RWPE1 (cell line): ENCODE results near the gene NEK9.

Experiments used
- CTCF ChIA-PET: fragments of 350-600 bp; sonication (Branson Sonifier 250); formaldehyde crosslinking; extraction: SDS; loops from one replicate; lab custom pipeline; 2021; lab: Yijun Ruan, JAX
- POLR2A ChIA-PET: fragments of 400-600 bp; formaldehyde crosslinking; extraction: SDS; loops from one replicate; lab custom pipeline; 2020; ENCODE audit warnings: antibody characterized with exemption; ENCODE audit not compliant: low non-redundant PET; lab: Yijun Ruan, JAX
- DNase-seq: peaks from one replicate; pipeline ENCODE4 v3.0.0; 2012; ENCODE audit warnings: low spot score
- H3K27ac ChIP-seq: fragments of 450-650 bp; 2 replicates; pipeline ENCODE4 v1.5.1; 2017
- CTCF ChIP-seq: fragments of 450-650 bp; conservative IDR thresholded peaks from 2 replicates; pipeline ENCODE4 v1.5.1; 2017; ENCODE audit warnings: low read depth, mild to moderate bottlenecking

The NEK9 gene

GRCh38 chr14:75049136-75049535 is 77.7 kb downstream of the NEK9 start:
- ChIA-PET POLR2A (no interaction called here), CTCF (no interaction called here)
- DNase-seq = no peak
- H3K27ac ChIP-seq = no peak overlapping the region
- no peak for TF ChIP-seq CTCF

GRCh38 chr14:75048101-75048500 is 78.7 kb downstream of the NEK9 start:
- ChIA-PET POLR2A (no interaction called here), CTCF (no interaction called here)
- TF ChIP-seq CTCF = no peak
- no peak overlapping the region for H3K27ac ChIP-seq
- DNase-seq = no peak

GRCh38 chr14:75047506-75047905 is 79.3 kb downstream of the NEK9 start:
- ChIA-PET POLR2A (no interaction called here), CTCF (no interaction called here)
- no peak for DNase-seq
- TF ChIP-seq CTCF = no peak
- H3K27ac ChIP-seq = no peak overlapping the region

GRCh38 chr14:75046899-75047298 is 79.9 kb downstream of the NEK9 start:
- no peak overlapping the region for H3K27ac ChIP-seq
- DNase-seq = no peak
- TF ChIP-seq CTCF = no peak
- CTCF ChIA-PET = no interaction called here
- POLR2A ChIA-PET = no interaction called here

- POLR2A ChIA-PET = no interaction called here
- no peak overlapping the region for H3K27ac ChIP-seq
- no peak for DNase-seq
- TF ChIP-seq CTCF = no peak
- CTCF ChIA-PET = no interaction called here
These were observed 80.6 kb downstream of the NEK9 start for GRCh38 chr14:75046275-75046674.

- no peak overlapping the region for H3K27ac ChIP-seq
- ChIA-PET CTCF (interaction anchor here (0.6 kb wide), 2 partner anchors 341 to 835 kb away, joined by 3 to 4 read pairs; no protein-coding TSS in a partner anchor), POLR2A (no interaction called here)
These were observed 82.1 kb downstream of the NEK9 start for GRCh38 chr14:75044752-75045151.

More at GRCh38 chr14:75044752-75045151, 82.1 kb downstream of the NEK9 start:
- no peak for TF ChIP-seq CTCF
- DNase-seq = no peak
